Small intestine (tissue), 7 donors: Measurements from ENCODE around the gene TMEM132C. TPM values are rescaled to one million over a fixed set of nuclear protein-coding genes. Genes with fewer than 3 reads are reported as not detected.

Source experiments
- DNase-seq, 2 donors: peaks; one replicate each; pipeline versions ENCODE4 v3.0.0 to v3.0.0-alpha.2; 2013
- FAIRE-seq: peaks from 2 replicates; lab custom pipeline; 2012; peaks lifted over from hg19 to GRCh38; lab: Jason Lieb, UNC
- H3K27ac ChIP-seq, 3 donors: one replicate each; pipeline ENCODE4 v1.5.1; 2013; ENCODE audit warnings: low read length in 2 of 3, mild to moderate bottlenecking in 2 of 3, control low read depth in 1 of 3, inconsistent platforms in 1 of 3, low read depth in 1 of 3, moderate library complexity in 1 of 3
- H3K27me3 ChIP-seq, 3 donors: one replicate each; pipeline ENCODE4 v1.6.1; 2013; ENCODE audit warnings: low read length in 3 of 3, inconsistent platforms in 1 of 3; ENCODE audit not compliant: control insufficient read depth in 3 of 3, insufficient read depth in 3 of 3
- H3K36me3 ChIP-seq, 3 donors: one replicate each; pipeline ENCODE4 v1.6.1; 2013; ENCODE audit warnings: low read length in 3 of 3, inconsistent platforms in 1 of 3, low read depth in 1 of 3, mild to moderate bottlenecking in 1 of 3, moderate library complexity in 1 of 3; ENCODE audit not compliant: control insufficient read depth in 3 of 3, insufficient read depth in 2 of 3
- H3K4me1 ChIP-seq, 3 donors: one replicate each; pipeline ENCODE4 v1.6.1; 2013; ENCODE audit warnings: low read length in 2 of 3, inconsistent platforms in 1 of 3, low read depth in 1 of 3, mild to moderate bottlenecking in 1 of 3, moderate library complexity in 1 of 3; ENCODE audit not compliant: control insufficient read depth in 3 of 3, insufficient read depth in 2 of 3
- H3K4me3 ChIP-seq, 3 donors: one replicate each; pipeline ENCODE4 v1.5.1; 2013; ENCODE audit warnings: low read length in 3 of 3, control low read depth in 1 of 3, inconsistent platforms in 1 of 3, low read depth in 1 of 3, mild to moderate bottlenecking in 1 of 3, moderate library complexity in 1 of 3
- H3K9me3 ChIP-seq, 2 donors: one replicate each; pipeline ENCODE4 v1.6.1; 2013; ENCODE audit warnings: low read depth in 1 of 2, low read length in 1 of 2; ENCODE audit not compliant: control insufficient read depth in 2 of 2, insufficient read depth in 1 of 2
- WGBS, 3 donors: extraction: QIAGEN DNeasy Blood & Tissue Kit; methylation state at CpG; one replicate each; pipeline ENCODE4 v1.1.7; 2013; 5-methylcytosine and 5-hydroxymethylcytosine counted together
- polyA plus RNA-seq, 4 donors: library from polyadenylated mRNA; stranded (reverse) in 3 of 4; unstranded in 1 of 4; fragments of 200-250 nt in 3 of 4; fragments of 120-200 nt in 1 of 4; gene quantifications; one replicate each; pipeline versions ENCODE4 v1.2.1 to v1.2.3, GENCODE V29; 2013
- donor health status: healthy with polysubstance abuse.
- donor health status: control.
- donor health status: control.
- donor health status: Bipolar disorder and iron deficiency.
- donor health status: healthy.

TMEM132C gene
- polyA plus RNA-seq, 4 donors = 0.27 to 3.2 (median 0.27) TPM; not detected in 1

DNA sequence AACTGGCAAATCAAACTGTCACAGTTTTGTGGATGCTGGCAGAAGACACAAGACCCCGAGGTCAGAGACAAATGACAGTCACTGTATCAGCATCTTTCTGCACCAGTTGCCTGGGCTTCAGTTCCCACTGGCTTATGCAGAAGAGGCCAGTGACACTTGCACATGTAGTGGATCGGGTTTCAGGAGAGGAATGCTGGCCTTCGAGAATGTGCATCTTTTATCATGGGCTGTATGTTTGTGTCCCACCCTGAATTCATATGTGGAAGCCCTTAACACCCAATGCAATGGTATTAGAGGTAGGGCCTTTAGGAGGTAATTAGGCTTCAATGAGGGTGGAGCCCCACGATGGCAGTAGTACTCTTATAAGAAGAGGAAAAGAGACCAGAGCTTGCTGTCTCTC lies 405.9 kb downstream of the TMEM132C start:
- Histone ChIP-seq H3K27ac (no peak overlapping the region), H3K9me3 (peaks cover 0 to 5% of the 10 kb centered on the region in 2 donors), H3K27me3 (no peaks in the 10 kb centered on the region), H3K36me3 (no peaks in the 10 kb centered on the region), H3K4me3 (no peak overlapping the region), H3K4me1 (no peaks in the 10 kb centered on the region)
- DNase-seq (no peak), FAIRE-seq (no peak)
- 65 to 79% (median 66%) methylated on average over 4 of the region's 4 CpGs for WGBS, 3 donors

DNA sequence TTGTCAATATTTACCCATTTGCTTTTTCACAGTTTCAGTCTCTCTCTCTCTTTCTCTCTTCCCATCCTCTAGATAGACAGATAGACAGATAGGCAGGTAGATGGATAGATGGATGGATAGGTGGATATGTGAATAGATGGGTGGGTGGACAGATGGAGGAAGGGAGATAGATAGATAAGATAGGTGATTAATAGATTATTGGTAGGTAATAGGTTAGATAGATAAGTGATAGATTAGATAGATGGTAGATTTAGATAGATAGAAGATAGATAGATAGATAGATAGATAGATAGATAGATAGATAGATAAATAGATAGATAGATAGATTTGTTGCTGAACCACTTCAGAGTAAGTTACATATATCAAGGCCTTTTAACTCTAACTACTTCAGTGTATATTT lies 408.6 kb downstream of the TMEM132C start:
- Histone ChIP-seq H3K27me3 (no peaks in the 10 kb centered on the region), H3K9me3 (peaks cover 0 to 5% of the 10 kb centered on the region in 2 donors), H3K4me1 (no peaks in the 10 kb centered on the region), H3K27ac (no peak overlapping the region), H3K4me3 (no peak overlapping the region), H3K36me3 (no peaks in the 10 kb centered on the region)
- FAIRE-seq (no peak), DNase-seq (no peak)

DNA sequence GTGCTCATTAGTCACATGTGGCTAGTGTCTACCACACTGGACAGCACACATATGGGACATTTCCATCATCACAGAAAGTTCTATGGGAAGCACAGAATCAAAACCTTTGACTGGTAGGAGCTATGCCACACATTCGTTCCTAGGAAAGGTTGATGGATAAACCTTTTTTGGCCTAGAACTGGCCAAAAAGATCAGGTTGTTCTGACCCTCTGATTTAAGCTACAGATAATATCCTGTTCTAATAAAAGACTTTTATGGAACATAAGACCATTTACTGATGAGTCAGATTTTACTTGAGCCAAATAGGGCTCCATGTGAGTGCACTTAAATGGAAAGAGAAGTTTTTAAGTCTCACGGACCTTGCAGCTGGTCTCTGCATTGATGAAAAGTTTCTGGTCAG lies 413.6 kb downstream of the TMEM132C start:
- no peak for FAIRE-seq
- 66 to 70% (median 67%) methylated on average over 2 of the region's 2 CpGs for WGBS, 3 donors

GRCh38 chr12:128682548-128683275 lies 415.7 kb downstream of the TMEM132C start:
- Histone ChIP-seq H3K9me3 (no peaks in the 10 kb centered on the region), H3K36me3 (no peaks in the 10 kb centered on the region), H3K27ac (no peak overlapping the region), H3K4me1 (no peaks in the 10 kb centered on the region), H3K27me3 (no peaks in the 10 kb centered on the region), H3K4me3 (no peak overlapping the region)
- 84 to 88% (median 86%) methylated on average over 20 of the region's 20 CpGs for WGBS, 3 donors
- DNase-seq (no peak), FAIRE-seq (no peak)

More for the DNA sequence above, 413.6 kb downstream of the TMEM132C start:
- Histone ChIP-seq H3K36me3 (no peaks in the 10 kb centered on the region), H3K9me3 (no peaks in the 10 kb centered on the region), H3K4me1 (no peaks in the 10 kb centered on the region), H3K4me3 (no peak overlapping the region), H3K27ac (no peak overlapping the region), H3K27me3 (no peaks in the 10 kb centered on the region)
- DNase-seq = no peak

- no peaks in the 10 kb centered on the region for H3K27me3 ChIP-seq
- H3K9me3 ChIP-seq = no peaks in the 10 kb centered on the region
- H3K4me1 ChIP-seq = no peaks in the 10 kb centered on the region
- FAIRE-seq (no peak), DNase-seq (no peak)
- 60 to 81% (median 78%) methylated on average over 9 of the region's 9 CpGs for WGBS, 3 donors
- H3K36me3 ChIP-seq = no peaks in the 10 kb centered on the region
- H3K4me3 ChIP-seq = no peak overlapping the region
- no peak overlapping the region for H3K27ac ChIP-seq
These were observed 417.4 kb downstream of the TMEM132C start for GRCh38 chr12:128684352-128684751.

DNA sequence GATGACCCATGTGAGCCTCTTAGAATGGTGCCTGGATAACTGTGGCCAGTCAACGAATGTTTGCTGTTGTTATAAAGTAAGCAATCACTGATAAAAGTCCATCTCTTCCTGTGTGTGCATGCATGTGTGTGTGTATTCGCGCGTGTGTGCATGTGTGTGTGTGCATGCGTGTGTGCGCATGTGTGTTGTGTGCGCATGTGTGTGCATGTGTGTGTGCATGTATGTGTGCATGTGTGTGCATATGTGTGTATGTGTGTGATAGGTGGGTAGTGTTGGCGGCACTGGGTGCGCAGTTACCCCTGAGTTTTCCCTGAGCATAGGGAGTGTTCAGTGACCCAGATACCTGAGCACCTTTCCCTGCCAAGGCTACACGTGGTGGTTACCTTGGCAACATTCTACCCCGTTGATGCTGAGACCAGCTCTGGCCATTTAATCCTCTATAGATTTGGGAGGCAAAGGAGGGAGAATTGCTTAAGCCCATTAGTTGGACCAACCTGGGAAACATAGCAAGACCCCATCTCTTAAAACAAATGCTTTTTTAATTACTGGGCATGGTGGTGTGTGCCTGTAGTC lies 419.0 kb downstream of the TMEM132C start:
- DNase-seq (no peak), FAIRE-seq (no peak)
- no peaks in the 10 kb centered on the region for H3K9me3 ChIP-seq
- no peak overlapping the region for H3K27ac ChIP-seq
- no peaks in the 10 kb centered on the region for H3K27me3 ChIP-seq
- no peak overlapping the region for H3K4me3 ChIP-seq
- no peaks in the 10 kb centered on the region for H3K36me3 ChIP-seq
- 77 to 82% (median 77%) methylated on average over 11 of the region's 11 CpGs for WGBS, 3 donors
- no peaks in the 10 kb centered on the region for H3K4me1 ChIP-seq

DNA sequence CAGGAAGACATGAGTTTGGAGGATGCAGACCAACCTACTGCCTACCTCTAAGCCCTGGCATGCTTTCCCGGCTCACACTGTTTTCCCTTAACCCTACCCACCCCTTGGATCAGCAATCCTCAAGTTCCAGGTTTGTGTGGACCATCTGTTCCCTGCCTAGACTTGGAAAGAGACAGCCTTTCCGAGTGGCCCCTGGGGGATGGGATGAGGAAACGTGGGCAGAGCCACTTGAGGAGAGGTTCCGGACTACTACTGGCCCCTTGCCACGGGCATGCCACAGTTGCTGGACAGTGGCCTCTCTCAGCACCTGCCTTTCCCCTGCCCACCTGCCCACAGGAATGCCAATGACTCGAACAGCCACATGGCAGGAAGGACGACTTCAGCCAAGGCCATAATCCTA lies 420.9 kb downstream of the TMEM132C start:
- Histone ChIP-seq H3K9me3 (no peaks in the 10 kb centered on the region), H3K4me3 (no peak overlapping the region), H3K27ac (no peak overlapping the region), H3K27me3 (no peaks in the 10 kb centered on the region), H3K4me1 (no peaks in the 10 kb centered on the region), H3K36me3 (no peaks in the 10 kb centered on the region)
- DNase-seq (no peak), FAIRE-seq (no peak)
- WGBS, 3 donors = 68 to 73% (median 72%) methylated on average over 7 of the region's 7 CpGs

GRCh38 chr12:128690641-128691040 lies 423.7 kb downstream of the TMEM132C start:
- no peaks in the 10 kb centered on the region for H3K9me3 ChIP-seq
- no peaks in the 10 kb centered on the region for H3K36me3 ChIP-seq
- no peak overlapping the region for H3K27ac ChIP-seq
- WGBS, 3 donors = 54 to 67% (median 60%) methylated on average over 2 of the region's 2 CpGs
- FAIRE-seq (no peak), DNase-seq (no peak)
- no peak overlapping the region for H3K4me3 ChIP-seq
- no peaks in the 10 kb centered on the region for H3K4me1 ChIP-seq
- H3K27me3 ChIP-seq = no peaks in the 10 kb centered on the region
